HEK293 (cell line): ENCODE results near the gene PHYH.

Experiments
- CTCF ChIA-PET: fragments of 350-600 bp; formaldehyde crosslinking; extraction: SDS; loops from one replicate; lab custom pipeline; 2021; ENCODE audit warnings: antibody characterized with exemption; lab: Yijun Ruan, JAX
- POLR2A ChIA-PET: fragments of 300-600 bp; formaldehyde crosslinking; extraction: SDS; loops from one replicate; lab custom pipeline; 2020; ENCODE audit warnings: antibody characterized with exemption, inconsistent platforms; lab: Yijun Ruan, JAX
- H3K27ac ChIP-seq: fragments of 200-500 bp; sonication (Bioruptor generic); 2 replicates; pipeline ENCODE4 v1.5.1; 2014; ENCODE audit warnings: low read depth, low read length, control low read depth, inconsistent platforms; ENCODE audit errors: extremely low read depth
- H3K36me3 ChIP-seq, 2 experiments: fragments of 200-500 bp in 1 of 2; sonication (Bioruptor generic) in 1 of 2; 1 replicate in 1 of 2; 2 replicates in 1 of 2; pipeline ENCODE4 v1.5.1; 2014 to 2017; ENCODE audit warnings: inconsistent platforms in 2 of 2, low read length in 2 of 2; ENCODE audit not compliant: control insufficient read depth in 2 of 2, insufficient read depth in 1 of 2
- H3K4me1 ChIP-seq: fragments of 200-500 bp; sonication (Bioruptor generic); 2 replicates; pipeline ENCODE4 v1.5.1; 2014; ENCODE audit warnings: mild to moderate bottlenecking, low read length, inconsistent platforms; ENCODE audit not compliant: control insufficient read depth, insufficient read depth
- H3K4me3 ChIP-seq: 2 replicates; pipeline ENCODE4 v1.5.1; 2011; ENCODE audit warnings: low read depth, mild to moderate bottlenecking, control low read depth, low read length, moderate library complexity
- H3K9me3 ChIP-seq: fragments of 200-500 bp; sonication (Bioruptor generic); 2 replicates; pipeline ENCODE4 v1.5.1; 2014; ENCODE audit warnings: low read depth, low read length, inconsistent platforms; ENCODE audit not compliant: control insufficient read depth, insufficient read depth
- FEZF1 ChIP-seq: fragments of 450-650 bp; formaldehyde crosslinking; IDR thresholded peaks from 2 replicates; pipeline ENCODE4 v1.5.1; 2016; ENCODE audit warnings: missing biosample characterization, missing genetic modification characterization
- PRDM1 ChIP-seq: fragments of 450-650 bp; formaldehyde crosslinking; IDR thresholded peaks from 2 replicates; pipeline ENCODE4; 2016; ENCODE audit warnings: missing biosample characterization, missing genetic modification characterization
- REPIN1 ChIP-seq: fragments of 450-650 bp; formaldehyde crosslinking; IDR thresholded peaks from 2 replicates; pipeline ENCODE4 v1.5.1; 2017; ENCODE audit warnings: missing biosample characterization, missing genetic modification characterization, low read depth
- SETDB1 ChIP-seq: IDR thresholded peaks from one replicate; pipeline ENCODE4 v1.6.1; 2017; ENCODE audit warnings: mild to moderate bottlenecking, low read length, moderate library complexity, mixed read lengths; ENCODE audit not compliant: insufficient read length
- ZFP41 ChIP-seq: fragments of 450-650 bp; formaldehyde crosslinking; IDR thresholded peaks from 2 replicates; pipeline ENCODE4 v1.5.1; 2016; ENCODE audit warnings: missing biosample characterization, missing genetic modification characterization, borderline replicate concordance
- ZNF274 ChIP-seq, 2 experiments: fragments of 200-500 bp in 1 of 2; fragments of 450-650 bp in 1 of 2; sonication (Bioruptor generic) in 1 of 2; formaldehyde crosslinking in 1 of 2; IDR thresholded peaks; 2 replicates each; pipeline versions ENCODE4 v1.5.1 to v1.6.1; 2014 to 2016; ENCODE audit warnings: borderline replicate concordance in 1 of 2, inconsistent platforms in 1 of 2, low read length in 1 of 2, missing biosample characterization in 1 of 2, missing genetic modification characterization in 1 of 2
- ZNF416 ChIP-seq: fragments of 450-650 bp; formaldehyde crosslinking; IDR thresholded peaks from 2 replicates; pipeline ENCODE4 v1.5.1; 2016; ENCODE audit warnings: missing biosample characterization, missing genetic modification characterization
- ZNF600 ChIP-seq: fragments of 450-650 bp; formaldehyde crosslinking; IDR thresholded peaks from 2 replicates; pipeline ENCODE4 v1.5.1; 2016; ENCODE audit warnings: missing biosample characterization, missing genetic modification characterization
- ZNF664 ChIP-seq: fragments of 450-650 bp; formaldehyde crosslinking; IDR thresholded peaks from 2 replicates; pipeline ENCODE4 v1.5.1; 2016; ENCODE audit warnings: missing biosample characterization, missing genetic modification characterization
- ZSCAN16 ChIP-seq: fragments of 450-650 bp; formaldehyde crosslinking; IDR thresholded peaks from 2 replicates; pipeline ENCODE4 v1.5.1; 2016; ENCODE audit warnings: missing biosample characterization, missing genetic modification characterization
- TF ChIP-seq, protein P1 (sequence below): fragments of 450-650 bp; formaldehyde crosslinking; IDR thresholded peaks from 2 replicates; pipeline ENCODE4 v1.5.1; 2017; ENCODE audit warnings: missing biosample characterization, missing genetic modification characterization
- TF ChIP-seq, protein P2 (sequence below): fragments of 450-650 bp; formaldehyde crosslinking; IDR thresholded peaks from 2 replicates; pipeline ENCODE4 v1.5.1; 2016; ENCODE audit warnings: missing biosample characterization, missing genetic modification characterization
- TF ChIP-seq, protein P3 (sequence below): fragments of 450-650 bp; formaldehyde crosslinking; IDR thresholded peaks from 2 replicates; pipeline ENCODE4 v1.5.1; 2016; ENCODE audit warnings: missing biosample characterization, missing genetic modification characterization

The PHYH gene

DNA sequence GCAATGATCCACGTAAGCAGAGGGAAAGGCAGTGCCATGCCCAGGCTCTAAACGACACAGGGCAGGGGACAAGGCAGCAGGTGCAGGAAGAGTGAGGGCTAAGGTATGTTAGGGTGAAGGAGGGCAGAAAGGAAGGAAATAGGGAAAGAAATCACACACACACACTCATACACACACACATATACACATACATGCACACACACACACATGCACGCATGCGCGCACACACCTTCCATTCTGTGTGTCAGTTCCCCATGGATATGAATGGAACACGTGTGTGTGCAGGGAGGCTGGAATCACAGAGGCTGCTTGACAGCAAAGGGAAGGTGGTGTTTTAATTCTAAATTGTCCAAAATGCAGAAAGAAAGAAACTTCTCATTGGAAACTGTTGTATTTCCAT lies 6.2 kb upstream of the PHYH start:
- Histone ChIP-seq H3K27ac (no peak overlapping the region), H3K4me3 (no peak overlapping the region), H3K4me1 (no peaks in the 10 kb centered on the region), H3K36me3 (no peaks in the 10 kb centered on the region), H3K9me3 (no peaks in the 10 kb centered on the region)
- ChIA-PET POLR2A (no interaction called here), CTCF (no interaction called here)
- no peak for TF ChIP-seq PRDM1
- TF ChIP-seq FEZF1 (tag by site-specific recombination), result no peak
- TF ChIP-seq, protein P1, sequence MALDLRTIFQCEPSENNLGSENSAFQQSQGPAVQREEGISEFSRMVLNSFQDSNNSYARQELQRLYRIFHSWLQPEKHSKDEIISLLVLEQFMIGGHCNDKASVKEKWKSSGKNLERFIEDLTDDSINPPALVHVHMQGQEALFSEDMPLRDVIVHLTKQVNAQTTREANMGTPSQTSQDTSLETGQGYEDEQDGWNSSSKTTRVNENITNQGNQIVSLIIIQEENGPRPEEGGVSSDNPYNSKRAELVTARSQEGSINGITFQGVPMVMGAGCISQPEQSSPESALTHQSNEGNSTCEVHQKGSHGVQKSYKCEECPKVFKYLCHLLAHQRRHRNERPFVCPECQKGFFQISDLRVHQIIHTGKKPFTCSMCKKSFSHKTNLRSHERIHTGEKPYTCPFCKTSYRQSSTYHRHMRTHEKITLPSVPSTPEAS (tag by site-specific recombination), result peak; percentile 69; the same call in 1 of the 2 replicates

DNA sequence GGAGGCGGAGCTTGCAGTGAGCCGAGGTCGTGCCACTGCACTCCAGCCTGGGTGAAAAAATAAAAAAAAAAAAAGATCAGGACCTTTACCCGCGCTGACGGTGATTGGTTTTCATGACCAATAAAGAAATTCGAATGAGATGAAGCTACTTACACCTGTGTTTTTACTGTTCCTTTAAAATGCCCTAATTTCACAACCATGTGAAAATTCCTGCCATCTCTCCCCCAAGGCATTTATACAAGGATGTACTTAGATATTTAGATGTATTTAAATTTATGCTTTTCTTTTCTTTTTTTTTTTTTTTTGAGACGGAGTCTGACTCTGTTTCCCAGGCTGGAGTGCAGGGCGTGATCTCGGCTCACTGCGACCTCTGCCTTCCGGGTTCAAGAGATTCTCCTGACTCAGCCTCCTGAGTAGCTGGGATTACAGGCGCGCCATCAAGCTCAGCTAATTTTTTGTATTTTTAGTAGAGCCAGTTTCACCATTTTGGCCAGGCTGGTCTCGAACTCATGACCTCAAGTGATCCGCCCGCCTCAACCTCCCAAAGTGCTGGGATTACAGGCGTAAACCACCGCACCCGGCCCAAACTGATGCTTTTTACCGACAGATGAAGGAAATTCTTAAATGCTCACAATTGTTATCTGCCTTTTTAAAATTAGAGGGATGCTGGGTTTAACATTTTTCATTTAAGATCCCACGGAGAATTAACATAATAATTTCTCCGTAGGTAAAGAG lies 3.1 kb upstream of the PHYH start:
- H3K4me1 ChIP-seq, result no peaks in the 10 kb centered on the region
- H3K4me3 ChIP-seq, result no peak overlapping the region
- POLR2A ChIA-PET, result interaction anchor here (0.6 to 1.3 kb wide), 6 partner anchors 14 to 234 kb away, joined by 3 to 9 read pairs (median 4); partner anchors contain the start of genes MCM10 and SEPHS1
- TF ChIP-seq, protein P2, sequence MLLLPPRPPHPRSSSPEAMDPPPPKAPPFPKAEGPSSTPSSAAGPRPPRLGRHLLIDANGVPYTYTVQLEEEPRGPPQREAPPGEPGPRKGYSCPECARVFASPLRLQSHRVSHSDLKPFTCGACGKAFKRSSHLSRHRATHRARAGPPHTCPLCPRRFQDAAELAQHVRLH (tag by site-specific recombination), result 0 out of 2 replicates have a peak, but pooled peaks have one; percentile 23
- no peak for TF ChIP-seq ZFP41 (tag by site-specific recombination)
- no peak for TF ChIP-seq ZNF274 (IDR thresholded peaks at IDR 0.05; ENCODE audit: low read length)
- TF ChIP-seq ZNF274 (tag by site-specific recombination; IDR thresholded peaks at IDR 0.05; ENCODE audit: borderline replicate concordance), result no peak
- 0 out of 2 replicates have a peak, but pooled peaks have one; percentile 4 for TF ChIP-seq ZNF664 (tag by site-specific recombination)
- TF ChIP-seq ZSCAN16 (tag by site-specific recombination), result no peak
- TF ChIP-seq ZNF416 (tag by site-specific recombination), result no peak
- TF ChIP-seq, all 188 proteins: peak for 2
- CTCF ChIA-PET, result interaction anchor here (0.5 to 2.5 kb wide), 20 partner anchors 7 to 369 kb away, joined by 3 to 16 read pairs (median 4); partner anchors contain the start of gene MCM10
- no peaks in the 10 kb centered on the region for H3K36me3 ChIP-seq
- H3K9me3 ChIP-seq, result no peaks in the 10 kb centered on the region
- no peak overlapping the region for H3K27ac ChIP-seq

DNA sequence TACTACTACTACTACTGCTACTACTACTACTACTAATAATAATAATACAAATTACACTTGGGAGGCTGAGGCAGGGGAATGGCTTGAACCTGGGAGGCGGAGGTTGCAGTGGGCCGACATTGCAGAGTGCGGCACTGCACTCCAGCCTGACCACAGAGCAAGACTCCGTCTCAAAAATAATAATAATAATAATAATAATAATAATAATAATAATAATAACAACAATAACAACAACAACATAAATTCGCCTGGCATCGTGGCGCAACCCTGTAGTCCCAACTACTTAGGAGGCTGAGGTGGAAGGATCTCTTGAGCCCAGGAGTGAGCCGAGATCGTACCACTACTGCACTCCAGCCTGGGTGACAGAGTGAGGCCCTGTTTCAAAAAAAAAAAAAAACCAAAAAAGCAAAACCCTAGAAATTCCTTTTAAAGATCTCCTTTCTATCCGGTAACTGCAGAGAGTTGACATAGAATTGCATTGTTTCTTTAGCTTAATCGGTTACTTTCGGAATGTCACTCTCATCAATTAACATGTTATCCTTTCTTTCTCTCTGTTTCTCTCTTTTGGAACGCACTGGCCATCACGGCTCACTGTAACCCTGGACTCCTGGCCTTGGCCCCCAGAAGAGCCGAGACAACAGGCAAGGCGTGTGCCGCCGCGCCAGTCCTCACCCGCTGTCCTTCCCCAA lies 972 bp downstream of the PHYH start:
- H3K27ac ChIP-seq, result peak overlapping the region; percentile 14; the same call in 1 of the 2 replicates
- peaks cover 0 to 7% of the 10 kb centered on the region in 2 experiments; a peak in 2 of 3 replicates for H3K36me3 ChIP-seq
- TF ChIP-seq ZNF600 (peak; percentile 72; the same call in 1 of the 2 replicates), PRDM1 (peak; percentile 63; the same call in 1 of the 2 replicates), REPIN1 (peak; percentile 99), SETDB1 (no peak)
- TF ChIP-seq, protein P3, sequence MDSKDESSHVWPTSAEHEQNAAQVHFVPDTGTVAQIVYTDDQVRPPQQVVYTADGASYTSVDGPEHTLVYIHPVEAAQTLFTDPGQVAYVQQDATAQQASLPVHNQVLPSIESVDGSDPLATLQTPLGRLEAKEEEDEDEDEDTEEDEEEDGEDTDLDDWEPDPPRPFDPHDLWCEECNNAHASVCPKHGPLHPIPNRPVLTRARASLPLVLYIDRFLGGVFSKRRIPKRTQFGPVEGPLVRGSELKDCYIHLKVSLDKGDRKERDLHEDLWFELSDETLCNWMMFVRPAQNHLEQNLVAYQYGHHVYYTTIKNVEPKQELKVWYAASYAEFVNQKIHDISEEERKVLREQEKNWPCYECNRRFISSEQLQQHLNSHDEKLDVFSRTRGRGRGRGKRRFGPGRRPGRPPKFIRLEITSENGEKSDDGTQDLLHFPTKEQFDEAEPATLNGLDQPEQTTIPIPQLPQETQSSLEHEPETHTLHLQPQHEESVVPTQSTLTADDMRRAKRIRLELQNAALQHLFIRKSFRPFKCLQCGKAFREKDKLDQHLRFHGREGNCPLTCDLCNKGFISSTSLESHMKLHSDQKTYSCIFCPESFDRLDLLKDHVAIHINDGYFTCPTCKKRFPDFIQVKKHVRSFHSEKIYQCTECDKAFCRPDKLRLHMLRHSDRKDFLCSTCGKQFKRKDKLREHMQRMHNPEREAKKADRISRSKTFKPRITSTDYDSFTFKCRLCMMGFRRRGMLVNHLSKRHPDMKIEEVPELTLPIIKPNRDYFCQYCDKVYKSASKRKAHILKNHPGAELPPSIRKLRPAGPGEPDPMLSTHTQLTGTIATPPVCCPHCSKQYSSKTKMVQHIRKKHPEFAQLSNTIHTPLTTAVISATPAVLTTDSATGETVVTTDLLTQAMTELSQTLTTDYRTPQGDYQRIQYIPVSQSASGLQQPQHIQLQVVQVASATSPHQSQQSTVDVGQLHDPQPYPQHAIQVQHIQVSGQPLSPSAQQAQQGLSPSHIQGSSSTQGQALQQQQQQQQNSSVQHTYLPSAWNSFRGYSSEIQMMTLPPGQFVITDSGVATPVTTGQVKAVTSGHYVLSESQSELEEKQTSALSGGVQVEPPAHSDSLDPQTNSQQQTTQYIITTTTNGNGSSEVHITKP, result peak; percentile 94
- H3K9me3 ChIP-seq, result no peaks in the 10 kb centered on the region
- H3K4me3 ChIP-seq, result peak overlapping the region; percentile 57
- ChIA-PET CTCF (interaction anchor here (0.7 kb wide), 1 partner anchor 115 kb away, joined by 6 read pairs; no protein-coding TSS in a partner anchor), POLR2A (interaction anchor here (0.6 to 1.6 kb wide), 4 partner anchors 10 to 138 kb away, joined by 3 to 6 read pairs (median 4); partner anchors contain the start of gene MCM10)
- no peaks in the 10 kb centered on the region for H3K4me1 ChIP-seq
